Lower leg skin (tissue), 3 donors: ENCODE measurements around the gene PLK5.

ENCODE experiments used
- POLR2A ChIP-seq, 2 donors: fragments of 450-650 bp; IDR thresholded peaks; one replicate each; pipeline ENCODE4 v1.6.1; 2016 to 2017; ENCODE audit warnings: antibody characterized with exemption in 2 of 2, mild to moderate bottlenecking in 1 of 2, moderate library complexity in 1 of 2
- TF ChIP-seq, protein P1 (sequence below), 3 donors: fragments of 450-650 bp; IDR thresholded peaks; one replicate each; pipeline ENCODE4 v1.5.1; 2016; ENCODE audit warnings: antibody characterized with exemption in 3 of 3, mild to moderate bottlenecking in 3 of 3, moderate library complexity in 2 of 3

DNA sequence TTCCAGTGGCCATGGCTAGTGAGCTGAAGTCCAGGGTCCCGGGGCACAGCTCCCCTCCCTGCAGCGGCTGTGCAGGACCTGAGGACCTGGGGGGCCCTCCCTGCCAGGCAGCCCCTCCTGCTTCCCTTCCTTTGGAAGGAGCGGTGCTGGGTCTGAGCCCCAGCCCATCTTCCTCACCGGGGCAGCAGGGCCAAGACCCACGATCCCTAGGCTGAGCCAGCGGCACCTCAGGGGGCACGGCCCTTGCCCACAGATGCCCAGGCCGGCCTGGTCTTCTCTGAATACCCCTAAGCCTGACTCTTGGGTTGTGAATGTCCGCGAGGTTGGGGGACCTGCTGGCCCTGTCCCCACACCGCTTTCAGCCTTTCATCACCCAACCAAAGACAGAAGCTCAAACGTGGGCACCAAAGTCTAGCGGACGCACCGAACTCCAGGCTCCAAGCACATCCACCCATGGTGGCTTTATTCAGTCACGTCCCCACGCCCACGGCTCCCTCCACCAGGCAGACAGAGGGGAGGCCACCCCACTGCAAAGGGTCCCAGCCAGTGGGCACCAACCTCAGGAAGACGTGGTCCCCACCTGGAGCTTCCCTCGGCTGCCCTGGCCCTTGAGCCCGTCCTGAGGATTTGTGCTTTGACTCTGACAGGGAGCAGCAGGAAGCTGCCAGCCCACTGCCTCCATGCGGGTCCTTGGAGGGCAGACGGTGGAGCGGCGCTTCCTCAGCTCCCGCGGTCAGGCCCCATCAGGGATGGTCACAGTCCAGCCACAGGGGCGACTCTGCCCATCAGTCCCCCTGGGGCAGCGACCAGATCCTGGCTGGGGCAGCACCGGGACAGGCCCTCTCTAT lies 52.6 kb downstream of the PLK5 start:
- TF ChIP-seq, protein P1, sequence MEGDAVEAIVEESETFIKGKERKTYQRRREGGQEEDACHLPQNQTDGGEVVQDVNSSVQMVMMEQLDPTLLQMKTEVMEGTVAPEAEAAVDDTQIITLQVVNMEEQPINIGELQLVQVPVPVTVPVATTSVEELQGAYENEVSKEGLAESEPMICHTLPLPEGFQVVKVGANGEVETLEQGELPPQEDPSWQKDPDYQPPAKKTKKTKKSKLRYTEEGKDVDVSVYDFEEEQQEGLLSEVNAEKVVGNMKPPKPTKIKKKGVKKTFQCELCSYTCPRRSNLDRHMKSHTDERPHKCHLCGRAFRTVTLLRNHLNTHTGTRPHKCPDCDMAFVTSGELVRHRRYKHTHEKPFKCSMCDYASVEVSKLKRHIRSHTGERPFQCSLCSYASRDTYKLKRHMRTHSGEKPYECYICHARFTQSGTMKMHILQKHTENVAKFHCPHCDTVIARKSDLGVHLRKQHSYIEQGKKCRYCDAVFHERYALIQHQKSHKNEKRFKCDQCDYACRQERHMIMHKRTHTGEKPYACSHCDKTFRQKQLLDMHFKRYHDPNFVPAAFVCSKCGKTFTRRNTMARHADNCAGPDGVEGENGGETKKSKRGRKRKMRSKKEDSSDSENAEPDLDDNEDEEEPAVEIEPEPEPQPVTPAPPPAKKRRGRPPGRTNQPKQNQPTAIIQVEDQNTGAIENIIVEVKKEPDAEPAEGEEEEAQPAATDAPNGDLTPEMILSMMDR (IDR thresholded peaks at IDR 0.05), result no peak
- no peak for TF ChIP-seq POLR2A (IDR thresholded peaks at IDR 0.05)
